ENCODE measurements around the gene UTP15.

GRCh38 chr5:73544429-73545402 lies 20.8 kb upstream of the UTP15 start:
- TF ChIP-seq CTCF (conservative IDR thresholded peaks at IDR 0.05; ENCODE audit: low read length) (no peak), EZH2phosphoT487 (IDR thresholded peaks at IDR 0.05; ENCODE audit: borderline replicate concordance) (no peak)

Data from Loucy (cell line).